NCI-H1436 (cell line): Measurements from ENCODE around the gene CLN6.
"Not testable (repeated sequence)": the region's sequence is repeated elsewhere in the genome, so short reads cannot be mapped to it uniquely, and the experiment has no call there.

Experiments used
- DNase-seq: peaks from one replicate; lab custom pipeline; 2025; lab: John Stamatoyannopoulos, UW

CLN6 gene

DNA sequence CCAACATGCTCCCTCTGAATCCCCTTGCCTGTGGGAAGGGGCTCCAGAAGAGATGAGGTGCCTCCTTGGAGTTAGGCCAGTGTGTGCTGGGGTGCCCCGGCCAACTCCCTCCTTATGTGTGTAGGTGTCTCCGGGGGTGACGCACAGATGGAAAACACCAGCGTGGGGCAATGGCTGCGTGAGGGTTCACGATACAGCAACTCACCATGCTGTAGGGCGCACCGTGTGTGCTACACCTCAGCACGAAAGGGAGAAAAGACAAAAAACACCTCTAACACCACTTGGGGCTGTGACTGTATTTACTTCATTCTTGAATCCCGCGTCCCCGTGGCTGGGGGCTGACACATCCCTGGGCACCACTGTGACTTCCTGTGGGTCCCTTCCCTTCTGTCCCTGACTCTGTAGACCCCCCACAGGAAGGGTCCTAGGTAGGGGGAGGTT, 22.8 kb downstream of the CLN6 start:
- DNase-seq: no peak

DNA sequence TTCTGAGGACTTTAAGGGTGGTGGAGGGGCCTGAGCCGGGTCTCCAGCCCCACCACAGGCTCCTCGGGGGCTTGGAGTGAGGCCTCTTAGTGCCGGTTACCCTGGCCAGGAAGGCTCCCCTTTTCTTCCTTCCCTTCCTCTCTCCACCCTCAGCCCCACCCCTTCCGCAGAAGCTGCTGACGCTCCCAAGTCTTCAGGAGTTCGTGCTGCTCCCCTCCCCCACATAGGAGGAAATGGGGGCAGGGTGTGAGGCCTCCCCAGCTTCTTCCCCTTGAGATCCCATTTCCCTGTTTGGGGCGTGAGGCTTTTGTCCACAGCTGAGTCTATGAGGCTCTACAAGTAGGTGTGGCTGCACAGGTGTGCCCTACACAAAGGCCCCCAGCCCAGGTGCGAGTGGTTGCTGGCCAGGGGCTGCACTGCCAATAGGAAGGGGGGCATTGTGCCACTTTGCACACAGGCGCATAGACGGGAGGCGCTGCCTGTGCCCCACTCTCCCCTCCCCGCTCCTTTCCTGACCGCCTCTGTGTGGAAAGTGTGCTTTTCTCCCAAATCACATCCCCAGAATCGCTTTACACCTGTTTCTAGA, 23.5 kb downstream of the CLN6 start:
- no peak for DNase-seq

DNA sequence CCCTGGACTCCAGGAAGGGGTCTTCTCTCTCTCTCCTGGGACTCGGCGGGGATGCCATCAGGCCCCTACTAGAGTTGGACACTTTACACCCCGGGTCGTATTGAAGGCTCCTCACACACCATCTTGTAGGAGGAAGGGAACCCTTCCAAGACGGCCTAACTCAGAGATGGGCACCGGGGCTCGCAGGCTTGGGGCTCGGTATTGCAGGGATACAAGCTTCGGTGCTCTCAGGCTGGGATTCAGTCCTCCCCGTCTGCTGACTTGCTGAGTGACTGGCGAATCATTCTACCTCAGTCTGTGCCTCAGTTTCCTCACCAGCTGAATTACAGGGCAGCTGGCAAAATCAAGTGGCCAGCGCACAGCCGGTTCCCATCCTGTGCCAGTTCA, 24.0 kb downstream of the CLN6 start:
- no peak for DNase-seq

DNA sequence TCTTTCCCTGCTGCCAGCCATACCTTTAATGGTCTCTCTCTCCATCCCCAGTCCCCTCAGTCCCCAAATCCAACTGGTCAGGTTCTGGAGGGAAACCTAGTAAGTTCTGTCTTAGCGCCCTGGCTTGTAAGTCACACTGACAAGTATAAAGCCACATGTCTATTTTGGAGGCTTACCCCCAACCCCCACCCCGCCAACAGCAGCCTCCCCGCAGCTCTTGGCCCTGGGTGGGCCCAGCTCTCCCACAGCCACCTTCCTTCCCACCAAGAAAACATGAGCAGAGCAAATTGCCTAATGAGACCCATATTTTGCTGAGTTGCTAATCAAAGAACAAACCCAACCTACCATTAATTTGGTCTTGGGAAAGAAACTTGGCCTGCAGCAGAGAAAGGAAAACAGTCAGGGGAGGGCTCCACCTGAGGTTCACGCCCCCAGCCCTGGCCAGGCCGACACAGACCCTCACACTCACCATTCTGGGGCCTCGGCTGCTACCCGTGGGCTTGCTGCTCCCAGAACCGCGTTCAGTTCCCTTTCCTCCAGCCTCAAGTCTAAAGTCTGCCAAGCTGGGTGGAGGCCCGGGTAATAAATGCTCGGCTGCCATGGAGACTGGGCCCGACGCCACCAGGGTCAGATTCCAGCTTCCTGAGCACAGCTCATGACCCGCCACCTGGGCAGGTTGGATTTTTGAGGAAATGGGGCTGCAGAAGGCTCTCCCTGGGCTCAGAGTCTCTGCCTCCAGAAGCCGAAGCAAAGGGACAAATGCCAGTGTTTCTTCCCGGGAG, 24.6 kb downstream of the CLN6 start, which contains the start of gene CALML4:
Gene CALML4, minus strand, starts transcription at position 557 of the 782 bp plus-strand sequence. Its CDS starts 85 bp downstream, at position 472.
- no peak for DNase-seq

DNA sequence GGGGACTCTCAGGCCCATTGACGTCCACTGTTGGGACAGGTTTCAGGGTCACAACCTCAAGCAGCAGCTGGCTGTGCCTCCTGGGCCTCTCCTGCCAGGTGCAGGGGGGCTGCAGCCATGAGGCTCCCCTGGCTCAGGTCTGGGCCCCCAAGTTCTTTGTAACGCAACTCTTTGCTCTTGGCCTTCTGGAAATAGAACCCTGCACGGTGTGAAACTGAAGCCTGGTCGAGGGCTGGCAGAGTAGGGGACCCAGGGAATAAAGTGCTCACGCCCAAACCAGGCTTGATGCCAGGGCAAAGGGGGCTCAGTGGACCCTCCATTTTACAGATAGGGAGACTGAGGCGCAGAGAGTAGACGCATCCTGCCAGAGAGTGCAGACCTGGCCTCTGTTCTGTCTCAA, 25.2 kb downstream of the CLN6 start:
- no peak for DNase-seq

DNA sequence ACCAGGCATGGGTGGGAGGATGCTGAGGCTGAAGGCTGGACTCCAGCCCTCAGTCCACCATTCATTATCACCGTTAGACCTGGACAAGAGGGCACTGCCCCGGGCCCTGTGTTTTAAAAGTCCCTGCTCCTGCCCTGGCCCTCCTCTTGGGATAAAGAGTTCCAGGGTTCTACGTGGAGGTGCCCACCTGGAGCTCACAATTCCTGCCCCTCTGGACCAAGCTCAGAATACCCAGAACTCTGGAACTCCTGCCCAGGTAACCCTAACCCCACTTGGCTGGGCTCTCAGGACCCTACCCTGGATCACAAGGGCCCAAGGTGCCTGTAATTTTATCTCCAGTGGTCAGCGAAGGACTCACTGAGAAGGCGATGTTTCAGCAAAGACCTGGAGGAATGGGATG, 25.6 kb downstream of the CLN6 start:
- no peak for DNase-seq

DNA sequence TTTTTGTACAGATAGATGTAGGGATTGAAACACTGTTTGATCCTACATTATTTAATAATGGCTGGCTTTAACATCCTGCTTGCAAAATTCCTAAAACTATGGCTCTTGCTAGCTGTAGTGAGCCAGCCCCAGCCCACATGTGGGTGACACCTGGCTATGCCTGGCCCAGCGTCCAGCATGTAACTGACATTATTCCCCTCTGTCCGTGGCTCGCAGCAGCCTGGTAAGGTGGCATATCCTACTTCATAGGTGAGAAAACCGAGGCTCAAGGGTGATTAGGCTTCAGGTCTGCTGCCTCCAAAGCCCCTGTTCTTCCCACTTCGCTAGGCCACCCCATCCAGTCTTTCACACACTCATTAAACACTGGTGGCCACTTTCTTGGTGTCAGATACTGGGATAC, 26.0 kb downstream of the CLN6 start:
- DNase-seq: no peak

DNA sequence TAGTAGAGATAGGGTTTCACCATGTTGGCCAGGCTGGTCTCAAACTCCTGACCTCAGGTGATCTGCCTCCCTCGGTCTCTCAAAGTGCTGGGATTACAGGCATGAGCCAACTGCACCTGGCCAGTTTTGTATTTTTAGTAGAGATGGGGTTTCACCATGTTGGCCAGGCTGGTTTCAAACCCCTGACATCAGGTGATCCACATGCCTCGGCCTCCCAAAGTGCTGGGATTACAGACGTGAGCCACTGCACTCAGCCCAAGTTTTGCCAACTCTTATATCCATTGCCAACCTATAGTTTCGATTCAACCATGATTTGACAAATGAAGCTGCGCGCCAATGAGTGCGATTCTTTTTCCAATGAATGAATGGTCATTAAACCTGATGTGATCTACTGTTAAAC, 26.5 kb downstream of the CLN6 start:
- not testable (repeated sequence) for DNase-seq

DNA sequence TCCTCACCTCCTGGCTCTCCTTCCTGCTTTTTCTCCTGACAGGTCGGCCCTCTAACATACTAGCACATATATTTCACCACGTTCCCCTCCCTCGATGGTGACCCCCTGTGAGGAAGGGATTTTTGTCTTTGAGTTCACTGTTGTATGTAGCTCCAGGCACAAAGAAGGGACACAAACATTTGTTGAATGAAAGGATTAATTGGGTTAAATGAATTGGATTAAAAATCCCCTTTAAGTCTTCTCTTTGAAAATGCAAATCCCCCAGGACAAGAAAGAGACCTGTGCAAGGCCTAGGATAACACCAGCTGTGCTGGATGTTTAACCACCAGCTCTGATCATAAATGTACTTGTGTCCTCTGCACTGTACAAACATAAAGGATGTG, 27.7 kb downstream of the CLN6 start:
- DNase-seq: no peak

DNA sequence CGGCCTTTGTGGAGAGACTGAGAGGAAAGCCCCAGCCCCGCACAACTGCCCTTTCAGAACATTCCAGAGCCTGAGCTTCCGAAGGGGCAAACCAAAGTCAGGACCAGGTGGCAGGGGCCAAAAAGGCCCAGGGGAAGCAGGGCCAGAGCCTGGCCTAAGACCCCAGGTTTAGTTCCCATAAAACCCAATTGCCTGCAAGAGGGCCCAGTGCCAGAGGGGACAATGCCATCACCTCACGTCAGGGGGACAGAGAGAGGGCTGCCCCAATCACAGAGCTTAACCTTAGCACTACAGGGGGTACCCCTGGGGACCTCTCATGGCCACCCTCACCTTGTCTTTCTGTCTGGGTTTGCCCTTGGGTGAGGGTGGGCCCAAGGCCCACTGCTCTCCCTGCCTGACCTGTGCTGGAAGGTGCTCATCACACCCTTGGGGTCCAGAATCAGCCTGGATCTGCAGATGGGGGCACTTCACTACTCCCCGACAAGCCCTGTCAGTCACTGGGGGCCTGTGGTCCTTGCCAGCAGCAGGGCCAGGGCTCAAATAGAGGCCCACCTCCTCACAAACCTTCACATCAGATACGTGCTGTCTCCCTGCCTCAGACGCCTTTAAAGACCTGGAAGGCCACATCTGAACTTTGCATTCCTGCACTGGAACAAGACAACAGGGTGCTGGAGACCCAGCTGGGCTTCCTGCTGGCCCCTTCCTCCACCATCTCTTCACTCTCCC, 28.2 kb downstream of the CLN6 start:
- DNase-seq: no peak

DNA sequence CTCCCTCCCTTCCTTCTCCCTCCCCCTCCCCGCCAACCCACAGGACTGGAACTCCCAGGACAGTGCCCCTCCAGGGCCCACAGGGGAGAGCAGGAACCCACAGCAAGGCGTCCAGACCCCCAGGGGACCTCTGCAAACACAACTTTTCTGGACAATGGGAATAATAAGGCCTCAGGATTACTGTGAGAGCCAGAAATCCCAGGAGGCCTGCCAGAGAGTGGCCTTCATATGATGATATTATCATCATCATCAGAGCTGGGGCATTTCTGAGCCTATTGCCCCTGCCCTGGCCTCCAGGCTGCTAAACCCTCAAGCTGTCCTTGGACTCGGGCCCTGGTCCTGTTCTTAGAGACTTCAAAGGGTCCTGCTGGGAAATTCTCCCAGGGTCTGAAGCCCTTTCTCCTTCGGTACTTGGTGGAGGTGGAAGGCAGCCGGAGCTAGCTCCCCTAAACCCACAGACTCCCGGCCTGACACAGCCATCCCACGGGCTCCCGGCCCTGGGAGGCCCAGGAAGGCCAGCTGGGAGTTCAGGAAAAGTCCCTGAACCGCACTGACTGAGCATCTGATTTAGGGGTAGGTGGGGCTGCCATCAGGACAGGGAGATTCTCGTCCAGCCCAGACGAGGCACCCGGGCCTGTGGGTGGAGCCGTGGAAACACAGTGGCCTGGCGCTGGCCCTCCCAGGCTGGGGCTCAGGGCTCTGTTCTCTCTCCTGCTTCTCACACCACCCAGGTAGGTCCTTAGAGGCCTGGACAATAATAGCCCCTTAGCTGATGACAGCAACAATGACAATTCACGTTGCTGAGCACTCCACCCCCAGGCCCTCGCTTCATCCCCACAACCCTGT, 29.3 kb downstream of the CLN6 start:
- no peak for DNase-seq

DNA sequence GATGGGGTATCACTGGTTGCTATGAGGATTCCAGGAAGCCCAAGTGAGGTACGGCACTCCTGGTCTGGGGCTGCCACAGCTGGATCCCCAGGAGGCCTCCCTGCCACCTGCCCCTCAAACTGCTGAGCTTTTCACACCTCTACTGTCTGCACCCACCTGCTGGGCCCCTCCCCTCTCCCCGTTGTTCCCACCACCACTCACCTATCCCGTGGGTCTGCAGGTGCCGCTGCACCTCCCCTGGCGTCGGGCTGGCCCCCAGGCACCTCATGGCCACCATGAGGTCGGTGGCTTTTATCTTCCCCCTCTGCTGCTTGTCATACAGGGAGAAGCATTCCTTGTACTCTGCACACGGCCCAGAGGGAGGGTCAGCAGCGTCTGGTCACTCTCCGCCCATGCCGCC, 30.2 kb downstream of the CLN6 start:
- no peak for DNase-seq

DNA sequence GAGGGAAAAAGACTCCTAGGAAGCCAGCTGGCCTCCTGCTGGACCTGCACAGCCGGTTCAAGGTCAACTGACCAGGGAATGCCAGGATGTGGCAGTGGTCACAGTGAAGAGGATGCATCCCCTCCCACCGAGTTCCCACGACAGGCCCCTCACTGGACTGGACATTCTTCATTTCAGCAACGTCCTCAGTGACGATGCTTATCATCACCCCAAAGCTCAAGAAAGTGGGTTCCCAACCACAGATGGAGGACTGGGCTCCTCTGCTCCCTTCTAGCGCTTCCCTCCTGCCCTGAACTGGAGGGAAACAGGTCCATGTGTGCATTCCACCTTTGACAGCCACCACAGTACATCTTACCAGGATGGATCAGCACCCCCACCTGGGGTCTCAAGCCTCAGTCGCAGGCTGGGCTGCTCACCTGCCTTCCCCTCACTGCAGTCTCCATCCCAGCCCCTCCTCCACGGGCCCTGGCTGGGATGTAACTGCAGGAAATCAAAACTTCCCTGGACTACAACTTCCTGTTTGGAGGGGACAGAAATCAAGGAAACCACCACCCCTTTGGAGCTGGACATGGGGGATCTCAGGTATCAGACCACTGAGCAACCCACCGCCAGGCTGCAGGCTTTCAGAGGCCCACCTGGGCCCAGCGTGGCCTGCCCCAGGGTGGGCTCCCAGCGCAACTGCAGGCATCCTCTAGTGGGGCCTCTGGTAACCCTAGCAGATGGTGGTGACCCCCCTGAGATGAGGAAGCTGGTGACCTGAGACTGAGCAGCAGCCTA, 31.7 kb downstream of the CLN6 start:
- DNase-seq: no peak

DNA sequence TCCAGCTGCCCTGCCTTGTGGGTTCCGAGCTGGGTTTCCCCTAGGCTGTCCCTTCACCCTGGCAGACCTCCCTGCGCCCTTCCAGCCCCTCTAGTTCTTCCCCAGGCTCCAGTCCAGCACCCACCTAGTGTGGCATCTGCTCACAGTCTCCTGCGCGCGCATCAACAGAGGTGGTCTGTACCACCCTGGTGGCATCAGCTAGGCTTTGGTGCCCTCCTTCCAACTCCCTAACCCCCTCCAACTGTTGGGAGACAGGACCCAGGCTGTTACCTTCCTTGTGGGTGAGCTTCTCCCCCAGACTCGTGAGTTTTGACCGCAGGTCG, 32.4 kb downstream of the CLN6 start:
- no peak for DNase-seq

DNA sequence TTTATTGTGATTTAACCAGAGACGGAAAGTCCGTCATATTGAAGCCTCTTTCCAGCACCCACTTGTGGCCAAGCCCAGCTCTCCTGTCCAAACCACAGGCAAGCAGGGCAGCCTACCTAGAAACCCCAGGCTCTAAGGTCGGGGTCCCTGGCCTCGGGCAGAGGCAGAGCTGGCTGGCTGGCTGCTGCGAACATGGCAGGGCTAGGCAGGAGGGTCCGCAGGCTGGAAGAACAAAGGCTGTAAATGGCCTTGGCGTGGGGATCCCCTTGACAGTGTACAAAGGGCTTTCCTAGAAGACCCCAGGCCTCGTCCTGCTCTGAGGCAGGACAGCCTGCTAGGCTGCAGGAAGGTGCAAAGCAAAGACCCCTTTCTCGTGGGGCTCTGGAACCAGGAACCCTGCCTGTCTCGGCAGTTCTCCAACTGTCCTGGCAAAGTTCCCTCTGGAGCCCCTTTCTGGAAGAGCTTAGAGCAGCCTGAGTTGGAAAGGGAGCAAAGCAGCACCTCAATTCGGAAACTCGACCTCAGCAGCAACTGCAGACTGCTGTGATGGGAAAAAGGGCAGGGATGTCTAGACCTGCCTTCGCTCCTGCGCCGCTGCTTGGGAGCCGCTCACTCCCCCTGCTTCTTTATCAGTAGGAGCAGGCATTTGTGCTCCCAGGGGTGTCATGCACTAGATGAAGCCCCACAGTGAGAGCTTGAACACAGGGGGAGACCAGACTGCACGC, 32.9 kb downstream of the CLN6 start:
- DNase-seq: no peak

DNA sequence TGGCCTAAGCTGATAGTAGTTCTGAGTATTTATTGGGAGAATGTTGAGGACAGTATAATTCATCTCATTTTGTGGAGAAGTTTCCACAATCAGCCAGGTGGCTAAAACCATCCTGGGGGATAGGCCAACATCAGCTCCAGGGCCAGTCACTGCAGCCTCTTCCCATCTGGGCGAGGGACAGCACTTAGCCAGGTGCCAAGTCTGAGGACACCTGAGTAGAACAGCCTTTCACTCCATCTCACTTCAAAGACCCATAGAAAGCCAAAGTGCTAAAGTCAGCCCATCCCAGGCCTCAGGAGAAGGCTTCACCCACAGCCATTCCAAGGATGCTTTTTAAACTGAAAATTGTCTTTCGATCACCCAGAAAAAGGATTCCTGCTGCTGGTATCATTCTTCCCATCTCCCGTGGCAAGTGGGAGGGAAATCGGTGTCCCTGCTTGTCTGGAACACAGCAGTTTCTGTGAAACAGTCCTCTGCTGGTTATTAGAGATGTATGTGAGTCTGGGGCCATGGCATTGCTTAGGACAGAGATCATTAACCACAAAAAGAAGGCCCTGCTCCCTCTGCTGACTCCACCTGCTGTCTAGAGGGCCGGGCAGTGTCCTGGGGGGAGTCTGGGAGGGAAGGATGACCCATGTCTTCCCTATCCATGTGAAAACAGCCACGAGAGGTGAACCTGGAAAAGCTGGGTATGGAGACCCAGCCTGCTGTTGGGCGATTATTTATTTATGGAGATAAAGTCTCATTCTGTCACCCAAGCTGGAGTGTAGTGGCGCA, 34.0 kb downstream of the CLN6 start:
- no peak for DNase-seq

DNA sequence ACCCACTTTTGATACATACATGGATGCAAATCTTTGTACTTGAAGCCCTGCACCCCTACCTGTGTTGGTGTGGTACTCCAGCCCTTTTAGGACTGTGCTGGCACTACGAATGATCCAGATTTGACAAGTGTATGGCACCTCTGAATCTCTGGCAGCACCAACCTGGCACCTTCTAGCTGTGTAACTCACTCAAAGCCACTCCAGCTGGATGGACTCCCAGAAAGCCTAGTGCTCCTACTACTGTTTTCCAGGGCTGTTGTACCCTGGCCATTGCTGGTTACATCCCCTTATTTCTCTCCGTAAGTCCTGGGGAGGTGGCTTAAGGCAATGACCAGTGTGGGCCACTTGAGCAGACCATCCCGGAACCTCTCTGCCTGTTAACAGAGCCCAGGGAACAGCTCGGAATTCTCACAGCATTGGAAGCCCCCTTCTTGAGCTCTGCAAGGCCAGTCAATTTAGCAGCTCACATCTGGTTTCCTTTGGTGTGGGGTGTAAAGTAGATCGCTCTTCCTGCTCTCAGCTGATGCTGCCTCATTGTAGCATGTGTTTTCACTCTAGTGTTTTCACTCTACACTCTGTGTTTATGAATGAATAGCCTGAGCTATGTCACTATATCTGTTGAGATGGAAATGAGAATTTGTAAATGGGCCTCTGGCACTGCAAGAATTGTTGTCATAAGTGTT, 36.6 kb downstream of the CLN6 start:
- DNase-seq: no peak

DNA sequence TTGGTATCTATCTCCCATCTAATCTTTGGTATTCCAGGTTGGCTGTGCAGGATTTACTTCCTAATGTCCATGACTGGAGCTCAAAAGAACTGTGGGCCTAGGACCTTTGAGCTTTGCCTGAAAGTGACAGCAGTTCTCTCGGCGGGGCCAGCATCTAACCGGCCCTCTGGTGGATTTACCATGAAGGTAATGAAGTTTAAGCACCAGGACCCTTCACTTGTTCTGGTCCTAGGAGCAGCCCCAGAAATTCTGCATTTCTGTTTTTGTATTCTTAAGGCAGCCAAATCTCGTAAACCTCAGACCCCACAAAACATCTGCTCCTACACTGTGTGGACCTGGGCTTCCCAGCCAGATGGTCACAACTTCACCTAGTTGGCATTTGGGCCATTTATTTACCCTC, 37.4 kb downstream of the CLN6 start:
- no peak for DNase-seq

DNA sequence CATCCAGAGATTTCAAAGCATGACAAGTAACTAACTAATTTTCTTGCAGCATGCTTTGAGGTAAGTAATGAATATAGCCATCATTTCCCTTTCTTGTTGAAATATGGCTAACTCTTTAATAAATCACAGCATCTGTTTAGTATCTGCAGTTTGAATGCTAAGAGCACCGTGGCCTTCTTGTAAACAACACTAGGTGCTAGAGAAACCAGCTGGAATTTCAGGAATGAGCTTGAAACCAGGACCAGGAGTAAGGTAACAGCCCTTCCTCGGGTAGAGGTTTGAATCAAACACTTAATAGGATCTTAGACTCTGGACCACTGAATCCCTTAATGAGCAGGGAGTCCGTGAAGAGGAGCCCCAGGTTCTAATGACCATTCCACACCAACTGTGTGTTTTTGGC, 38.0 kb downstream of the CLN6 start:
- no peak for DNase-seq

DNA sequence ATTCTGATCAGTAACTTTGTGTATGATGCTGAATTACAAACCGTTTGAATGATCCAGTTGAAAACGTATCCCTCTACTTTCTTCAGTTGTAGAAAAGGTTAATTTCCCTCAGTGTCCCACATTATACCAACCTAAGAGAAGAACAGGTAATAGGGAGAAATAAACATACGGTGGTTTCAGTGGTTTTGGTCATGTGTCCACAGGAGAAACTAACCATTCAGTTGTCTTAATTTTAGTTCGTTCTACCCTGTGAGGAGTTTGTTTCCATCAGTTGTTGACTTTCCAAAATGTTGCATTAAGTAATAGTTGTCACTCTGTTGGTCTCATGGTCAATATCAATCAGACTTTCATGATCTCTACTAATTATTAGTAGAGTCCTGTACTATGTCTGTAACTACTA, 39.5 kb downstream of the CLN6 start:
- DNase-seq: no peak
